Adrenal gland (tissue), 5 donors: ENCODE data around the gene DPEP2NB.

Experiments
- CTCF ChIP-seq, 6 experiments: fragments of 450-650 bp in 4 of 6; fragments of 200-600 bp in 2 of 6; sonication (generic) in 1 of 6; IDR thresholded peaks; 1 replicate in 5 of 6; 2 replicates in 1 of 6; pipeline versions ENCODE4 v1.5.1 to v1.8.0; 2016 to 2021; ENCODE audit warnings: antibody characterized with exemption in 6 of 6, mild to moderate bottlenecking in 2 of 6, moderate library complexity in 1 of 6
- POLR2A ChIP-seq, 2 donors: fragments of 450-650 bp; IDR thresholded peaks; one replicate each; pipeline ENCODE4 v1.6.1; 2017; ENCODE audit warnings: antibody characterized with exemption in 2 of 2, mild to moderate bottlenecking in 2 of 2, moderate library complexity in 1 of 2
- donor health status: DM: no; HTN: no; CAD: no.

GRCh38 chr16:67988675-67989074, 27.0 kb downstream of the DPEP2NB start:
- TF ChIP-seq CTCF (IDR thresholded peaks at IDR 0.05) (no peak), POLR2A (IDR thresholded peaks at IDR 0.05) (no peak)
